IMR-90 (cell line): ENCODE data around the gene AJUBA. TPM values are rescaled to one million over a fixed set of nuclear protein-coding genes. Genes with fewer than 3 reads are reported as not detected.
"Not testable (repeated sequence)": the region's sequence is repeated elsewhere in the genome, so short reads cannot be mapped to it uniquely, and the experiment has no call there.

Experiments used
- ATAC-seq: fragments of 200-7000 bp; cut with Tn5 transposase; 2 replicates; pipeline ENCODE4 v1.9.1; 2020; ENCODE audit warnings: low read depth, mild to moderate bottlenecking, moderate library complexity
- BruUV-seq: library from RNA; stranded (reverse); fragments of 400-500 nt; replicated peaks from 2 replicates; lab custom pipeline; 2021; lab: Mats Ljungman, UMichigan
- CTCF ChIA-PET: fragments of 300-600 bp; formaldehyde crosslinking; extraction: SDS; loops from one replicate; lab custom pipeline; 2021; ENCODE audit warnings: antibody characterized with exemption; lab: Yijun Ruan, JAX
- POLR2A ChIA-PET: fragments of 300-600 bp; sonication (Branson Sonifier 250); formaldehyde crosslinking; loops from one replicate; lab custom pipeline; 2022; ENCODE audit warnings: antibody characterized with exemption; ENCODE audit not compliant: unreplicated experiment; lab: Charles Lee
- DNase-seq: peaks from one replicate; pipeline ENCODE4 v3.0.0; 2013
- H2AFZ ChIP-seq: replicated peaks from 2 replicates; pipeline ENCODE3; 2013; ENCODE audit warnings: low read length, mild to moderate bottlenecking; ENCODE audit not compliant: poor library complexity
- H2AK5ac ChIP-seq: 2 replicates; pipeline ENCODE4 v1.6.1; 2013; ENCODE audit warnings: low read depth, low read length, inconsistent platforms
- H2AK9ac ChIP-seq: replicated peaks from 2 replicates; pipeline ENCODE3; 2013; ENCODE audit warnings: mild to moderate bottlenecking, low read depth, low read length, moderate library complexity; ENCODE audit not compliant: poor library complexity
- H2BK120ac ChIP-seq: 2 replicates; pipeline ENCODE4 v1.6.1; 2013; ENCODE audit warnings: low read depth, low read length, inconsistent platforms
- H2BK15ac ChIP-seq: 3 replicates; pipeline ENCODE4 v1.6.1; 2013; ENCODE audit warnings: low read depth, low read length, inconsistent platforms
- H2BK20ac ChIP-seq: 2 replicates; pipeline ENCODE4 v1.6.1; 2013; ENCODE audit warnings: low read depth, mild to moderate bottlenecking, inconsistent platforms, low read length, moderate library complexity
- H2BK5ac ChIP-seq: 2 replicates; pipeline ENCODE4 v1.6.1; 2013; ENCODE audit warnings: mild to moderate bottlenecking, low read depth, low read length, inconsistent platforms; ENCODE audit not compliant: poor library complexity, severe bottlenecking
- H3K14ac ChIP-seq: replicated peaks from 2 replicates; pipeline ENCODE4 v1.6.1; 2013; ENCODE audit warnings: low read depth, low read length, inconsistent platforms
- H3K18ac ChIP-seq: 2 replicates; pipeline ENCODE4 v1.6.1; 2013; ENCODE audit warnings: low read depth, low read length, control low read depth
- H3K23ac ChIP-seq: 2 replicates; pipeline ENCODE4 v1.6.1; 2013; ENCODE audit warnings: low read depth, low read length, inconsistent platforms
- H3K27ac ChIP-seq: 2 replicates; pipeline ENCODE4 v1.5.1; 2013; ENCODE audit warnings: mild to moderate bottlenecking, control low read depth, low read length; ENCODE audit not compliant: insufficient read depth
- H3K27me3 ChIP-seq: 2 replicates; pipeline ENCODE4 v1.6.1; 2013; ENCODE audit warnings: low read length; ENCODE audit not compliant: control insufficient read depth, insufficient read depth
- H3K36me3 ChIP-seq: 2 replicates; pipeline ENCODE4 v1.6.1; 2013; ENCODE audit warnings: low read length, mixed read lengths; ENCODE audit not compliant: control insufficient read depth, insufficient read depth
- H3K4ac ChIP-seq: 2 replicates; pipeline ENCODE4 v1.6.1; 2013; ENCODE audit warnings: low read depth, low read length, inconsistent platforms
- H3K4me1 ChIP-seq: 2 replicates; pipeline ENCODE4 v1.6.1; 2013; ENCODE audit warnings: low read length, mixed read lengths; ENCODE audit not compliant: control insufficient read depth, insufficient read depth
- H3K4me2 ChIP-seq: 2 replicates; pipeline ENCODE4 v1.6.1; 2013; ENCODE audit warnings: low read depth, mild to moderate bottlenecking, control low read depth, low read length, moderate library complexity
- H3K4me3 ChIP-seq: 2 replicates; pipeline ENCODE4 v1.5.1; 2013; ENCODE audit warnings: low read depth, mild to moderate bottlenecking, control low read depth, low read length, moderate library complexity; ENCODE audit not compliant: insufficient read depth
- H3K56ac ChIP-seq: 2 replicates; pipeline ENCODE4 v1.6.1; 2013; ENCODE audit warnings: low read length, inconsistent platforms; ENCODE audit not compliant: insufficient read depth; ENCODE audit errors: extremely low read depth
- H3K79me1 ChIP-seq, 2 experiments: 2 replicates each; pipeline ENCODE4 v1.6.1; 2013; ENCODE audit warnings: low read length in 2 of 2, inconsistent platforms in 1 of 2, low read depth in 1 of 2
- H3K9ac ChIP-seq: 2 replicates; pipeline ENCODE4 v1.6.1; 2013; ENCODE audit warnings: low read depth, low read length, control low read depth
- H3K9me1 ChIP-seq: 2 replicates; pipeline ENCODE4 v1.6.1; 2013; ENCODE audit warnings: low read length, inconsistent platforms; ENCODE audit not compliant: insufficient read depth
- H3K9me3 ChIP-seq: 2 replicates; pipeline ENCODE4 v1.6.1; 2013; ENCODE audit warnings: low read length; ENCODE audit not compliant: control insufficient read depth, insufficient read depth
- H4K20me1 ChIP-seq: 2 replicates; pipeline ENCODE4 v1.6.1; 2013; ENCODE audit warnings: low read length, inconsistent platforms; ENCODE audit not compliant: insufficient read depth
- H4K5ac ChIP-seq: 2 replicates; pipeline ENCODE4 v1.6.1; 2013; ENCODE audit warnings: mild to moderate bottlenecking, low read depth, low read length, control low read depth
- H4K8ac ChIP-seq, 2 experiments: 2 replicates each; pipeline ENCODE4 v1.6.1; 2013; ENCODE audit warnings: low read depth in 2 of 2, low read length in 2 of 2, control low read depth in 1 of 2, inconsistent platforms in 1 of 2
- H4K91ac ChIP-seq: 2 replicates; pipeline ENCODE4 v1.6.1; 2013; ENCODE audit warnings: low read depth, low read length, inconsistent platforms; ENCODE audit not compliant: insufficient read depth
- WGBS, 2 experiments: methylation state at CpG; one replicate each; pipeline versions ENCODE4 v1.1.5 to v1.1.7; 2013; ENCODE audit warnings: missing lambda C conversion rate in 2 of 2; ENCODE audit not compliant: insufficient read length in 1 of 2; ENCODE audit errors: extremely low coverage in 2 of 2; 5-methylcytosine and 5-hydroxymethylcytosine counted together
- dilution Hi-C: fragments of 300-500 bp; cut with HindIII; formaldehyde crosslinking; loops from one replicate; pipeline ENCODE4 v1.14.3; 2018; ENCODE audit warnings: low sequenced_read_pairs; ENCODE audit not compliant: unreplicated experiment
- in situ Hi-C: fragments of 300-500 bp; cut with MboI; formaldehyde crosslinking; loops from 3 replicates; pipeline ENCODE4 v1.14.3; 2019; ENCODE audit warnings: low sequenced_read_pairs, inconsistent platforms, mixed read lengths
- intact Hi-C: fragments of 100-400 bp; cut with micrococcal nuclease; formaldehyde crosslinking; loops from 2 replicates; pipeline ENCODE4 v1.10.0; 2022
- polyA plus RNA-seq, 3 experiments: library from polyadenylated mRNA; depleted of rRNA; stranded (reverse); fragments of >200 nt; gene quantifications; 2 replicates each; pipeline ENCODE4 v1.2.3, GENCODE V29; 2012; ENCODE audit warnings: low replicate concordance in 1 of 3
- total RNA-seq: library from RNA; depleted of rRNA; stranded (reverse); fragments of >200 nt; gene quantifications from 2 replicates; pipeline ENCODE4 v1.2.3, GENCODE V29; 2012

Gene AJUBA
- total and polyA plus RNA-seq, 2 of the 4 experiments (the other 2 are of a cell fraction), result 46.4 to 67.6 TPM

DNA sequence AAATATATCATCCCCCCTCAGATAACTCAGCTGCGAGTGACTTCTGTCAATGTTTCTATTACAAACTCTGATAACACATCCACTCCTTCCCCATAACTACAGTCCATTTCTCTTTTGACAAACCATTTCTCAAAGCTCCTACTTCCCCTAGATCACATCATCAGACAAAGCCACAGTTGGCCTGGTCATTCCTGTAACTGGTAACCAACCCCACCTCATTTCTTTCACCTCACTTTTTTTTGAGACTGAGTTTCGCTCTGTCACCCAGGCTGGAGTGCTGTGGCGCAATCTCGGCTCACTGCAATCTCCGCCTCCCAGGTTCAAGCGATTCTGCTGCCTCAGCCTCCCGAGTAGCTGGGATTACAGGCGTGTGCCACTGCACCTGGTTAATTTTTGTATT, 30.6 kb downstream of the AJUBA start:
- POLR2A ChIA-PET, H3K27ac ChIP-seq, BruUV-seq: not testable (repeated sequence)

More for the DNA sequence above, 30.6 kb downstream of the AJUBA start:
- H3K23ac ChIP-seq, H2AK5ac ChIP-seq, H2BK5ac ChIP-seq, H2BK20ac ChIP-seq, H2BK15ac ChIP-seq, ATAC-seq, in situ Hi-C loops, H2AK9ac ChIP-seq, H4K91ac ChIP-seq, CTCF ChIA-PET, H2AFZ ChIP-seq, H3K14ac ChIP-seq, H3K18ac ChIP-seq, H3K56ac ChIP-seq, H3K9ac ChIP-seq, H4K5ac ChIP-seq, H3K27me3 ChIP-seq, H3K9me3 ChIP-seq, H3K4me1 ChIP-seq, dilution Hi-C loops, H3K4me2 ChIP-seq, H2BK120ac ChIP-seq, H4K8ac ChIP-seq, H3K9me1 ChIP-seq, intact Hi-C loops, H4K20me1 ChIP-seq, DNase-seq, H3K4me3 ChIP-seq, H3K4ac ChIP-seq: not testable (repeated sequence)
- Histone ChIP-seq H3K36me3 (peaks cover 12% of the 10 kb centered on the region), H3K79me1 (peaks cover 6 to 12% of the 10 kb centered on the region in 2 experiments)
- 99% methylated on average over 5 of the region's 8 CpGs; no CpG with 5 or more reads in 1 of the 2 experiments for WGBS, 2 experiments
